ENCODE results near the gene PCNX3. TPM values are rescaled to one million over a fixed set of nuclear protein-coding genes. Genes with fewer than 3 reads are reported as not detected.

The PCNX3 gene
- total and polyA plus RNA-seq, 2 of the 13 experiments (the other 11 are each of a cell fraction or from before 2014, with no cell fraction given): 16.2 to 23.0 TPM

DNA sequence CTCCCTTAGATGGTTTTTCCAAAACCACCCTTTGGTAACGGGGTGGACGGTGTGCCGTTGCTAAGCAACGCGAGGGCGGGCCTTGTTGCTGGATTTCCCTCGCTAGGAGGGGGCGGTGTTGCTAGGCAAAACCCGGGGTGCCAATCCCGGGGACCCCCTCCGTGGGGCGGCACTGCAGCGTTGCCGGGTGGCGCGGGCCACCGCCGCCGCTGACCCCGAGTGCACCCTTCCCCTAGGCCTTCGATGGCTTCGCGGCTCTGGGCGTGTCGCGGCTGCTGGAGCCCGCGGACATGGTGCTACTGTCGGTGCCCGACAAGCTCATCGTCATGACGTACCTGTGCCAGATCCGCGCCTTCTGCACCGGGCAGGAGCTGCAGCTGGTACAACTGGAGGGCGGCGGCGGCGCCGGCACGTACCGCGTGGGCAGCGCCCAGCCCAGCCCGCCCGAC lies 30.8 kb upstream of the PCNX3 start (continued):
- TF ChIP-seq, protein P1, sequence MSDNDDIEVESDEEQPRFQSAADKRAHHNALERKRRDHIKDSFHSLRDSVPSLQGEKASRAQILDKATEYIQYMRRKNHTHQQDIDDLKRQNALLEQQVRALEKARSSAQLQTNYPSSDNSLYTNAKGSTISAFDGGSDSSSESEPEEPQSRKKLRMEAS (IDR thresholded peaks at IDR 0.05): no peak
- TF ChIP-seq ZNF280D (CRISPR knock-in tag; IDR thresholded peaks at IDR 0.05) (no peak), ZNF34 (CRISPR knock-in tag; IDR thresholded peaks at IDR 0.05; ENCODE audit: borderline replicate concordance) (no peak), ZNF260 (CRISPR knock-in tag; IDR thresholded peaks at IDR 0.05; ENCODE audit: borderline replicate concordance, low read depth) (no peak), FOXC1 (CRISPR knock-in tag; IDR thresholded peaks at IDR 0.05; ENCODE audit: borderline replicate concordance) (no peak)
- TF ChIP-seq, protein P2, sequence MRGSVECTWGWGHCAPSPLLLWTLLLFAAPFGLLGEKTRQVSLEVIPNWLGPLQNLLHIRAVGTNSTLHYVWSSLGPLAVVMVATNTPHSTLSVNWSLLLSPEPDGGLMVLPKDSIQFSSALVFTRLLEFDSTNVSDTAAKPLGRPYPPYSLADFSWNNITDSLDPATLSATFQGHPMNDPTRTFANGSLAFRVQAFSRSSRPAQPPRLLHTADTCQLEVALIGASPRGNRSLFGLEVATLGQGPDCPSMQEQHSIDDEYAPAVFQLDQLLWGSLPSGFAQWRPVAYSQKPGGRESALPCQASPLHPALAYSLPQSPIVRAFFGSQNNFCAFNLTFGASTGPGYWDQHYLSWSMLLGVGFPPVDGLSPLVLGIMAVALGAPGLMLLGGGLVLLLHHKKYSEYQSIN (CRISPR knock-in tag; IDR thresholded peaks at IDR 0.05; ENCODE audit: borderline replicate concordance): no peak
